ENCODE data around the gene RBM15B. TPM values are rescaled to one million over a fixed set of nuclear protein-coding genes. Genes with fewer than 3 reads are reported as not detected.

RBM15B gene
- polyA plus RNA-seq, 1 donor (not counting 4 experiments of a cell fraction or from before 2014, with no cell fraction given) = 10.2 TPM

DNA sequence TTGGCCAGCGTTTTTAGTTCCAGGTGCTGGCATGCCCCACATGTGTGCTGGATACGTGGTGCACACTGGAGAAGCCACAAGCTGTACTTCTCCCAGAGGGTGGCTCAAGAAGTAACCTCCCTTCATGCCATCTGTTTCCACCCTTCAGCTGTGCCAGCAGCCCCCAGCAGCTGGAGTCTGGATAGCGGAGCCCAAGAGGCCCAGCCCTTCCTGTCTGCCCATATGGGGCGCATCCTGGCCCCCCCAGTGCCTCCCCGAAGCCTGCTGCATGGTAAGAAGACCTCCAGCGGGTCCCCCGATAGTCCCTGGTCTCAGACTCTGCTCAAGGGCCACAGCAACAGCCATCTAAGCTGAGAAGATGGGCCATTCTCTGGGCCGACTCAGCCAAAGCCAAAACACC lies 11.8 kb upstream of the RBM15B start:
- FAIRE-seq = no peak
- H3K79me2 ChIP-seq (ENCODE audit: control insufficient read depth, insufficient read depth, low read length) = peaks cover 6% of the 10 kb centered on the region
- H3K36me3 ChIP-seq (ENCODE audit: control insufficient read depth in 2 of 2, extremely low read depth in 1 of 2, insufficient read depth in 2 of 2, low read length in 2 of 2) = no peaks in the 10 kb centered on the region
- TF ChIP-seq EZH2 (IDR thresholded peaks at IDR 0.05; ENCODE audit: low read length) (no peak), CTCF (optimal IDR thresholded peaks at IDR 0.05 in 1 of 3, IDR thresholded peaks at IDR 0.05 in 1 of 3, conservative IDR thresholded peaks at IDR 0.05 in 1 of 3; ENCODE audit: extremely low read depth in 1 of 3, insufficient read depth in 2 of 3, low read length in 3 of 3) (no peak)
- no peaks in the 10 kb centered on the region for H3K9me3 ChIP-seq (ENCODE audit: control insufficient read depth, low read depth, low read length)
- no peak overlapping the region for H3K4me3 ChIP-seq (ENCODE audit: control insufficient read depth in 2 of 3, extremely low read depth in 1 of 3, insufficient read depth in 2 of 3, low read depth in 1 of 3, low read length in 3 of 3)
- dilution Hi-C loops (cut with MboI; ENCODE audit: extremely low pct_ligation_motif_present, low sequenced_read_pairs) = loop anchor here (25.0 kb wide), 1 partner anchor 767 kb away; the partner anchor contains the start of genes CISH and MAPKAPK3
- H3K9ac ChIP-seq (ENCODE audit: control insufficient read depth, extremely low read depth, insufficient read depth, low read length) = no peak overlapping the region
- no peaks in the 10 kb centered on the region for H4K20me1 ChIP-seq (ENCODE audit: control insufficient read depth, extremely low read depth, insufficient read depth, low read length)
- H3K27ac ChIP-seq (ENCODE audit: control insufficient read depth, insufficient read depth, low read length) = no peak overlapping the region
- H2AFZ ChIP-seq (ENCODE audit: control insufficient read depth, low read length) = no peak overlapping the region
- no peaks in the 10 kb centered on the region for H3K9me1 ChIP-seq (ENCODE audit: control insufficient read depth, extremely low read depth, insufficient read depth, low read length)
- no peaks in the 10 kb centered on the region for H3K27me3 ChIP-seq (ENCODE audit: control insufficient read depth, extremely low read depth, insufficient read depth, low read length)
- no peak overlapping the region for H3K4me2 ChIP-seq (ENCODE audit: control insufficient read depth, extremely low read depth, insufficient read depth, low read depth, low read length)
- H3K4me1 ChIP-seq (ENCODE audit: control insufficient read depth, extremely low read depth, insufficient read depth, low read length) = peaks cover 6% of the 10 kb centered on the region
- no peak for DNase-seq (ENCODE audit: low read depth, low spot score)

GRCh38 chr3:51379746-51380455 lies 11.2 kb upstream of the RBM15B start:
- no peak for TF ChIP-seq CTCF (optimal IDR thresholded peaks at IDR 0.05 in 1 of 3, IDR thresholded peaks at IDR 0.05 in 1 of 3, conservative IDR thresholded peaks at IDR 0.05 in 1 of 3; ENCODE audit: extremely low read depth in 1 of 3, insufficient read depth in 2 of 3, low read length in 3 of 3)
- no peak for TF ChIP-seq EZH2 (IDR thresholded peaks at IDR 0.05; ENCODE audit: low read length)
- no peak overlapping the region for H2AFZ ChIP-seq (ENCODE audit: control insufficient read depth, low read length)
- FAIRE-seq (no peak), DNase-seq (ENCODE audit: low read depth, low spot score) (no peak)
- H3K4me2 ChIP-seq (ENCODE audit: control insufficient read depth, extremely low read depth, insufficient read depth, low read depth, low read length) = no peak overlapping the region
- dilution Hi-C loops (cut with MboI; ENCODE audit: extremely low pct_ligation_motif_present, low sequenced_read_pairs) = loop anchor here (25.0 kb wide), 1 partner anchor 768 kb away; the partner anchor contains the start of genes CISH and MAPKAPK3
- H3K27ac ChIP-seq (ENCODE audit: control insufficient read depth, insufficient read depth, low read length) = no peak overlapping the region
- H3K79me2 ChIP-seq (ENCODE audit: control insufficient read depth, insufficient read depth, low read length) = peaks cover 11% of the 10 kb centered on the region
- H3K9ac ChIP-seq (ENCODE audit: control insufficient read depth, extremely low read depth, insufficient read depth, low read length) = no peak overlapping the region
- no peaks in the 10 kb centered on the region for H3K9me1 ChIP-seq (ENCODE audit: control insufficient read depth, extremely low read depth, insufficient read depth, low read length)
- H3K4me1 ChIP-seq (ENCODE audit: control insufficient read depth, extremely low read depth, insufficient read depth, low read length) = peaks cover 6% of the 10 kb centered on the region
- H4K20me1 ChIP-seq (ENCODE audit: control insufficient read depth, extremely low read depth, insufficient read depth, low read length) = no peaks in the 10 kb centered on the region
- H3K9me3 ChIP-seq (ENCODE audit: control insufficient read depth, low read depth, low read length) = no peaks in the 10 kb centered on the region
- no peak overlapping the region for H3K4me3 ChIP-seq (ENCODE audit: control insufficient read depth in 2 of 3, extremely low read depth in 1 of 3, insufficient read depth in 2 of 3, low read depth in 1 of 3, low read length in 3 of 3)
- H3K27me3 ChIP-seq (ENCODE audit: control insufficient read depth, extremely low read depth, insufficient read depth, low read length) = no peaks in the 10 kb centered on the region
- H3K36me3 ChIP-seq (ENCODE audit: control insufficient read depth in 2 of 2, extremely low read depth in 1 of 2, insufficient read depth in 2 of 2, low read length in 2 of 2) = no peaks in the 10 kb centered on the region

All from keratinocyte (primary cell).